Colon (tissue), 2 donors: ENCODE measurements around the gene HMGB4.

Source experiments
- FAIRE-seq: peaks from 2 replicates; lab custom pipeline; 2012; peaks lifted over from hg19 to GRCh38; lab: Jason Lieb, UNC
- donor health status: control.
- donor health status: control.

The HMGB4 gene

GRCh38 chr1:33848205-33848937, 15.5 kb upstream of the HMGB4 start:
- FAIRE-seq: no peak

- FAIRE-seq: no peak
Observed at GRCh38 chr1:33849211-33849610, 14.7 kb upstream of the HMGB4 start.

- FAIRE-seq: no peak
Observed at GRCh38 chr1:33850481-33850880, 13.4 kb upstream of the HMGB4 start.

- FAIRE-seq: no peak
Observed at GRCh38 chr1:33852711-33853110, 11.2 kb upstream of the HMGB4 start.

- no peak for FAIRE-seq
Observed at GRCh38 chr1:33853431-33853830, 10.4 kb upstream of the HMGB4 start.

GRCh38 chr1:33854091-33854490, 9.8 kb upstream of the HMGB4 start:
- no peak for FAIRE-seq

- no peak for FAIRE-seq
Observed at GRCh38 chr1:33860671-33861070, 3.2 kb upstream of the HMGB4 start.

- FAIRE-seq: no peak
Observed at GRCh38 chr1:33864460-33865389, 846 bp downstream of the HMGB4 start.

- no peak for FAIRE-seq
Observed at GRCh38 chr1:33866281-33866680, 2.4 kb downstream of the HMGB4 start.

- no peak for FAIRE-seq
Observed at GRCh38 chr1:33867684-33868083, 3.8 kb downstream of the HMGB4 start.

- FAIRE-seq: no peak
Observed at GRCh38 chr1:33872275-33872674, 8.4 kb downstream of the HMGB4 start.

- no peak for FAIRE-seq
Observed at GRCh38 chr1:33872683-33873082, 8.8 kb downstream of the HMGB4 start.

GRCh38 chr1:33874636-33875035, 10.8 kb downstream of the HMGB4 start:
- FAIRE-seq: no peak

GRCh38 chr1:33875862-33876261, 12.0 kb downstream of the HMGB4 start:
- FAIRE-seq: no peak

GRCh38 chr1:33876970-33877650, 13.2 kb downstream of the HMGB4 start:
- FAIRE-seq: no peak

GRCh38 chr1:33878392-33878791, 14.5 kb downstream of the HMGB4 start:
- no peak for FAIRE-seq

GRCh38 chr1:33880305-33880704, 16.4 kb downstream of the HMGB4 start:
- no peak for FAIRE-seq

GRCh38 chr1:33886496-33886895, 22.6 kb downstream of the HMGB4 start:
- no peak for FAIRE-seq

GRCh38 chr1:33893147-33893830, 29.4 kb downstream of the HMGB4 start:
- no peak for FAIRE-seq

GRCh38 chr1:33895396-33895795, 31.5 kb downstream of the HMGB4 start:
- FAIRE-seq: no peak

GRCh38 chr1:33895976-33896375, 32.1 kb downstream of the HMGB4 start:
- FAIRE-seq: no peak

- FAIRE-seq: no peak
Observed at GRCh38 chr1:33897092-33897725, 33.3 kb downstream of the HMGB4 start.
